GM18508 (cell line): ENCODE measurements around the gene FCAR.
"Not testable (repeated sequence)": the region's sequence is repeated elsewhere in the genome, so short reads cannot be mapped to it uniquely, and the experiment has no call there.

Source experiments
- ATAC-seq: cut with Tn5 transposase; IDR thresholded peaks from one replicate; pipeline ENCODE4 v1.9.1; 2021; ENCODE audit warnings: moderate number of reproducible peaks; ENCODE audit not compliant: insufficient read depth, unreplicated experiment

The FCAR gene

DNA sequence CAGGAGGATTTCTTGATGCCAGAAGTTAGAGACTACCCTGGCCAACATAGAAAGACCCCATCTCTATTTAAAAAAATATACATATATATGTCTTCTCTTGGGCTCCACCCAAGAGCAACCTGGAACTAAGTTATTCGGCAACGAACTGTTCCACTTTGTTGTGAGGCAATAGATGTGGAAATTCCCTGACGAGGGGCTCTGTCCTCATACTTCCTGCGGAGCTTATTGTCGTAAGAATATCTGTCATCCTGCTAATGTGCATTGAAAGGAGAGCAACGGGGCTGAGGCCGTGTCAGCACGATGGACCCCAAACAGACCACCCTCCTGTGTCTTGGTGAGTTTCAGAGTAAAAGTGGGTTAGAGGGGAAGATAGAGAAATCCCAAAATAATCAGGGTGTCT is at the start of gene FCAR:
FCAR (plus strand) TSS at position 246 of the 400 bp plus-strand sequence; CDS start at position 301, 55 bp downstream.
- ATAC-seq: no peak

GRCh38 chr19:54824416-54824815 is 49.6 kb upstream of the FCAR start:
- ATAC-seq: not testable (repeated sequence)

DNA sequence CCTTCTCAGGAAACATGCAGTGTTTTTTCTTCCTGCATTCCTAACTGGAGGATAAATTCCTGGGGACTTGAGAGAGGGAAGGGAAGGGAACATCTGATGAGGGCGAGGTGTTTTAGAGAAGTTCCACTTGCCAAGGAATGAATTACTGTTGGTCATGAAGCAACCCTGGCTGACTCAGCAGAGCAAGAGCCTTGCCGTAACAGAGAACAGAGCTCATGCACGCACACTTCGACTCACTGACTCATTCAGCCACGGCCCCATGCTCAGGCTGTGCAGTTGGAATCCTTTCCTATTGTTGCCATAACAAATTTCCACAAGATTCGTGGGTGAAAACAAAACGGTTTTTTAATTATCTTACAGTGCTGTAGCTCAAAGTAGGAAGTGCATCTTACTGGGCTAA is 48.7 kb upstream of the FCAR start:
- ATAC-seq: not testable (repeated sequence)

GRCh38 chr19:54828064-54828463 is 46.0 kb upstream of the FCAR start:
- not testable (repeated sequence) for ATAC-seq

DNA sequence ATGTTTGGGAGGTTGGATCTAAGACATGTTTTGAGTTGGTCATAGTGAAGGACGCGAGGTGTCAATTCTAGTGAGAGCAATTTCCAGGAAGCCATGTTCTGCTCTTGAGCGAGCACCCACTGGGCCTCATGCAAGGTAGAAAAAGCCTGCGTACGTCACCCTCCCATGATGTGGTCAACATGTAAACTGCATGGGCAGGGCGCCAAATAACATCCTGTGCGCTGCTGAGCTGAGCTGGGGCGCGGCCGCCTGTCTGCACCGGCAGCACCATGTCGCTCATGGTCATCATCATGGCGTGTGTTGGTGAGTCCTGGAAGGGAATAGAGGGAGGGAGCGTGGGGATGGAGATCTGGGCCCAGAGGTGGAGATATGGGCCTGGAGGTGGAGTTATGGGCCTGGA is 41.5 kb upstream of the FCAR start, which contains the start of gene KIR2DS4:
KIR2DS4 (plus strand) TSS at position 181 of the 400 bp plus-strand sequence.
- ATAC-seq: not testable (repeated sequence)

DNA sequence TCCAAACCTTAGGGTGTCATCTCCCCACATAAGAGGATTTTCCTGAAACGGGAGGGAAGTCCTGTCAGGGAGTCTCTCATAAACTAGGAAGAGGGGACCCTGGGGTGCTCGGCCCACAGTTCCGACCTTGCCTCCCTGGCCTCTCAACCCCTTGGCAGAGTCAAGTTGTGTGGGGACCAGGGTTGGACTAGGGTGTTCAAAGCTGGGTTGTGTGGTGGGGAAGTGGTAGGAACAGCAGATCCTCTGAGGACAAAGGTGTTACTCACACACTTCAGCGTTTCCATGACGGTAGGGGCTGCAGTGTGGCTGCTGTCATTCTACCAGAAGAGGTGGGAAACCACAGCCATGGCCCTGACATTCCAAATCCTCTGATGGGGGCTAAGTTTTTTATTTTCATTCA is 38.9 kb upstream of the FCAR start:
- ATAC-seq: not testable (repeated sequence)

DNA sequence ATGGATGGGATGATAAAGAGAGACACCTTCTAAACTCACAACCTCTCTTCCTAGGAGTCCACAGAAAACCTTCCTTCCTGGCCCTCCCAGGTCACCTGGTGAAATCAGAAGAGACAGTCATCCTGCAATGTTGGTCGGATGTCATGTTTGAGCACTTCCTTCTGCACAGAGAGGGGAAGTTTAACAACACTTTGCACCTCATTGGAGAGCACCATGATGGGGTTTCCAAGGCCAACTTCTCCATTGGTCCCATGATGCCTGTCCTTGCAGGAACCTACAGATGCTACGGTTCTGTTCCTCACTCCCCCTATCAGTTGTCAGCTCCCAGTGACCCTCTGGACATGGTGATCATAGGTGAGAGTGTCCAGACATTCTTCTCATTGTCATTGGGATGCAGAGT is 36.5 kb upstream of the FCAR start:
- not testable (repeated sequence) for ATAC-seq

DNA sequence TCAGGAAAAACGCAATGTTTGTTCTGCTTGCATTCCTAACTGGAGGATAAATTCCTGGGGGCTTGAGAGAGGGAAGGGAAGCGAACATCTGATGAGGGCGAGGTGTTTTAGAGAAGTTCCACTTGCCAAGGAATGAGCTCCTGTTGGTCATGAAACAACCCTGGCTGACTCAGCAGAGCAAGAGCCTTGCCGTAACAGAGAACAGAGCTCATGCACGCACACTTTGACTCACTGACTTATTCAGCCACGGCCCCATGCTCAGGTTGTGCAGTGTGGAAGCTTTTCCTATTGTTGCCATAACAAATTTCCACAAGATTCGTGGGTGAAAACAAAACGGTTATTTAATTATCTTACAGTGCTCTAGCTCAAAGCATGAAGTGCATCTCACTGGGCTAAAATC is 30.9 kb upstream of the FCAR start:
- ATAC-seq: not testable (repeated sequence)

DNA sequence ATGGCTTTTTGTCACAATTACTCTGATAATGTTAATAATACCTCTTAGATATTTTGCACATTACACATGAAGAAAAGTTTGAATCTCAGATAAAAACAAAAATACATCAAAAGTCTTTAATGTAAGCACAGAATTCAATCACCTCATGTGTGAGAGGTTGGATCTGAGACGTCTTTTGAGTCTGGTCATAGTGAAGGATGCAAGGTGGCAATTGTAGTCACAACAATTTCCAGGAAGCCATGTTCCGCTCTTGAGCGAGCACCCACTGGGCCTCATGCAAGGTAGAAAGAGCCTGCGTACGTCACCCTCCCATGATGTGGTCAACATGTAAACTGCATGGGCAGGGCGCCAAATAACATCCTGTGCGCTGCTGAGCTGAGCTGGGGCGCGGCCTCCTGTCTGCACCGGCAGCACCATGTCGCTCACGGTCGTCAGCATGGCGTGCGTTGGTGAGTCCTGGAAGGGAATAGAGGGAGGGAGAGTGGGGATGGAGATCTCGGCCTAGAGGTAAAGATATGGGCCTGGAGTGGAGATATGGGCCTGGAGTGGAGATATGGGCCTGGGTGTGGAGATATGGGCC is 23.9 kb upstream of the FCAR start, which contains the start of gene KIR3DL2:
KIR3DL2 (plus strand) TSS at position 383 of the 580 bp plus-strand sequence; CDS start at position 416, 33 bp downstream.
- ATAC-seq: not testable (repeated sequence)

DNA sequence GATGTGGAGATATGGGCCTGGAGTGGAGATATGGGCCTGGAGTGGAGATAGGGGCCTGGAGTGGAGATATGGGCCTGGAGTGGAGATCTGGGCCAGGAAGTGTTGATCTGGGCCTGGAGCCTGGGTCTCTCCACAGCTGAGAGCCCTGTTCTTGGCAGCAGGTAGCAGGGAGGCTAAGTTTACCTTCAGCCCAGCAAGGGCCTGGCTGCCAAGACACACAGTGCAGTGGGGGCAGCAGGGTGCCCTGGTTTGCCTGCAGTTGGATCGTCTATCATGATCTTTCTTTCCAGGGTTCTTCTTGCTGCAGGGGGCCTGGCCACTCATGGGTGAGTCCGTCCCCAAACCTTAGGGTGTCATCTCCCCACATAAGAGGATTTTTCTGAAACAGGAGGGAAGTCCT is 23.1 kb upstream of the FCAR start:
- no peak for ATAC-seq

DNA sequence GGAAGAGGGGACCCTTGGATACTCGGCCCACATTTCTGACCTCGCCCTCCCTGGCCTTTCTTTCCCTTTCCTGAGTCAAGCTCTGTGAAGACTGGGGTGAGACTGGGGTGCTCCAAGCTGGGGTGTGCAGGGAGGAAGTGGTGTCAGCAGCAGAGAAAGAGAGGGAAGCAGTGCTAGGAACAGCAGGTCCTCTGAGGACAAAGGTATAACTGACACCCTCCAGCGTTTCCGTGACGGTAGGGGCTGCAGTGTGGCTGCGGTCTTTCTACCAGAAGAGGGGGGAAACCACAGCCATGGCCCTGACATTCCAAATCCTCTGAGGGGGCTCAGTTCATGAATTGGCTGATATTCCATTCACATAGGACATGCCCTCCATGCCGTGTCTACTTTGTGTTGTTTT is 22.7 kb upstream of the FCAR start:
- no peak for ATAC-seq

GRCh38 chr19:54855241-54855640 is 18.8 kb upstream of the FCAR start:
- not testable (repeated sequence) for ATAC-seq

GRCh38 chr19:54858476-54858875 is 15.6 kb upstream of the FCAR start:
- not testable (repeated sequence) for ATAC-seq

DNA sequence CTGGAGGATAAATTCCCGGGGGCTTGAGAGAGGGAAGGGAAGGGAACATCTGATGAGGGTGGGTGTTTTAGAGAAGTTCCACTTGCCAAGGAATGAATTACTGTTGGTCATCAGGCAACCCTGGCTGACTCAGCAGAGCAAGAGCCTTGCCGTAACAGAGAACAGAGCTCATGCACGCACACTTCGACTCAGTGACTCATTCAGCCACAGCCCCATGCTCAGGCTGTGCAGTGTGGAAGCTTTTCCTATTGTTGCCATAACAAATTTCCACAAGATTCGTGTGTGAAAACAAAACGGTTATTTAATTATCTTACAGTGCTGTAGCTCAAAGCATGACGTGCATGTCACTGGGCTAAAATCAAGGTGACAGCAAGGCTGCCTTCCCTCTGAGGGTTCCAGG is 14.6 kb upstream of the FCAR start:
- not testable (repeated sequence) for ATAC-seq

DNA sequence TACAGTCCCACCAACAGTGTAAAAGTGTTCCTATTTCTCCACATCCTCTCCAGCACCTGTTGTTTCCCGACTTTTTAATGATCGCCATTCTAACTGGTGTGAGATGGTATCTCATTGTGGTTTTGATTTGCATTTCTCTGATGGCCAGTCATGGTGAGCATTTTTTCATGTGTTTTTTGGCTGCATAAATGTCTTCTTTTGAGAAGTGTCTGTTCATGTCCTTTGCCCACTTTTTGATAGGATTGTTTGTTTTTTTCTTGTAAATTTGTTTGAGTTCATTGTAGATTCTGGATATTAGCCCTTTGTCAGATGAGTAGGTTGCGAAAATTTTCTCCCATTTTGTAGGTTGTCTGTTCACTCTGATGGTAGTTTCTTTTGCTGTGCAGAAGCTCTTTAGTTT is 10.6 kb upstream of the FCAR start:
- not testable (repeated sequence) for ATAC-seq

GRCh38 chr19:54871696-54872095 is 2.3 kb upstream of the FCAR start:
- ATAC-seq: no peak

DNA sequence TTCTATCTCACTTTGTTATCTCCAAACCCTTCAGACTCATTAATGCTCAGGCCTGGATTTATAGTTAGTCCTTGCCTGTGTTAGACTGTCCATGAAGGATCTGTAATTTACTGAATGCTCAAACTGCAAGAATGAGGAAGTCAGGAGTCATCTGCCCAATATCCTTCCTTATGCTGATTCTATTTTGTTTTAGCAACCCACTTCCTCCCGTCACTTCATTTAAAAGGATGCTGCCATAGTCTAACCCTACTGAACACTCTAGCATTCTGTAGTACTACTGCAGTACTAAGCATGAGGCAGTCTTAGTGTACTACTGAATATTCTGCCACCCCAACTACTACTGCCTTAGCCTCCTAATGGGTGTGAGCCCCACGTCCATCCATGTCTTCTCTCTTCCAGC is 1.5 kb downstream of the FCAR start:
- ATAC-seq: no peak

DNA sequence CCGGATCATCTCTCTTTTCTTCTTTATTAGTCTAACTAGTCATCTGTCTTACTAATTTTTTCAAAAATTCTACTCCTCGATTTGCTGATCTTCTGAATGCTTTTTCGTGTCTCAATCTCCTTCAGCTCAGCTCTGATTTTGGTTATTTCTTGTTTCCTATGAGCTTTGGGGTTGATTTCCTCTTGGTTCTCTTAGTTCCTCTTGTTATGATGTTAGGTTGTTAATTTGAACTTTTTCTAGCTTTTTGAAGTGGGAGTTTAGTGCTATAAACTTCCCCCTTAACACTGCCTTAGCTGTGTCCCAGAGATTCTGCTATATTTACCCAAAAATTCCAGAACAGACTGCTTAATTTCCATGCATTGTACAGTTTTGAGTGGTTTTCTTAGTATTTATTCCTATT is 3.4 kb downstream of the FCAR start:
- ATAC-seq: no peak

DNA sequence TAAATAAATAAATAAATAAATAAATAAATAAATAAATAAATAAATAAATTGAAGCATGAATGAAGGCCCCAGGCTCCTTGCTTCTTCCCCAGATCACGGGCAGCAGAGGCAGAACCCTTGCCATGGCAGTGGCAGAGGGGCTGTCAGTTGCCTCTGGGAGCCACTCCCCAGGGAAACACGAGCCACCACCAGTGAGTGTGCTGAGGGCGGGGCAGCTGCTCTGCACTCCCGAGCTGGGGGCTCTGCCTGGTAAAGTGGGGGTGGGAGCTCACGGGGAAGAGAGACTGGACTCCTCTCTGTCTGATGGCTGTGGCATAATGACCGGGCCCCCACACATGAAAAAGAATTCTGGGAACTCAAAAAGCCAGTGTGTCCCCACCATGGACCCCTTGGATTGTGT is 7.8 kb downstream of the FCAR start:
- no peak for ATAC-seq

DNA sequence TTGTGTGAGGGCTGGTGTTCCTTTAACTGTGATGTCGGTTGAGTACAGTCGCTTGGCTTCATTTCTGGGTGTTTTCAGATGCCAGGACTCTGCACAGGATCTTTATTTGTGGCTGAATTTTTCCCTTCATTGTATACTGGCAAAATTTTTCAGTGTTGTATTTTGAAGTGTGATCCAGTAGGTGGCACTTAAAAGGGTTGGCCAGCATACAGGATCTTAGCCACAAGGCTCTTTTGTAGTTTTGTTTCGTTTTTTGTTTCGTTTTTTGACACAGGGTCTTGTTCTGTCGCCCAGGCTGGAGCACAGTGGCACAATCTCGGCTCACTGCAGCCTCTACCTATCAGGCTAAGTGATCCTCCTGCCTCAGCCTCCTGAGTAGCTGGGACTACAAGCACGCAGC is 8.7 kb downstream of the FCAR start:
- ATAC-seq: no peak

DNA sequence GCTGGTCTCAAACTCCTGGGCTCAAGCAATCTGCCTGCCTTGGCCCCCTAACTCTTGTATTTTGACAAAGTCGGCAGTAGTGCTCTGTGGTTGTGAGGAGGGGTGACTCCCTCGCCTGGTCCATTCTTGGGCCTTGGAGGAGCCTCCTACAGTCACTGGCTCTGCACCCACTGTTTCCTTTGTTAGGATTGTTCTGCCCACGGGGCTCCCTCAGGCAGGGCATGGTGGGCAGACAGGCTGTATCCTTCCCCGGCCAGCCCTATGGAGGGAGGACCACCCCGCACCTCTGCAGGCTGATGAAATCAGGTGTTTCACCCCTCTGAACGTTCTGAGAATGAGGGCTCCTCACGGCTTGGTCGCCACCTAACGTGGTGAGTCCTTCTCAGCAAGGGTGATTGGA is 9.2 kb downstream of the FCAR start:
- no peak for ATAC-seq

- ATAC-seq: no peak
Observed at GRCh38 chr19:54888239-54888638, 14.2 kb downstream of the FCAR start.
